SK-N-SH treated with all-trans-retinoic acid at 6 μM for 48 hours (cell line): Measurements from ENCODE around the gene CDK14.

Experiments
- ARNTL ChIP-seq: fragments of 450-650 bp; formaldehyde crosslinking; IDR thresholded peaks from 2 replicates; pipeline ENCODE4 v1.5.0; 2020; ENCODE audit warnings: low read depth, mild to moderate bottlenecking, moderate library complexity, borderline replicate concordance
- GLIS3 ChIP-seq: fragments of 250-450 bp; sonication (Bioruptor Pico); IDR thresholded peaks from 2 replicates; pipeline ENCODE4 v1.5.0; 2020; ENCODE audit warnings: mild to moderate bottlenecking, moderate library complexity
- SNAI2 ChIP-seq: fragments of 250-450 bp; sonication (Bioruptor Pico); IDR thresholded peaks from 2 replicates; pipeline ENCODE4 v1.5.0; 2020; ENCODE audit warnings: mild to moderate bottlenecking, moderate library complexity
- TF ChIP-seq, protein P1 (sequence below): fragments of 250-450 bp; sonication (Bioruptor Pico); IDR thresholded peaks from 2 replicates; pipeline ENCODE4 v1.5.1; 2020; ENCODE audit warnings: low read depth, mild to moderate bottlenecking, moderate library complexity

DNA sequence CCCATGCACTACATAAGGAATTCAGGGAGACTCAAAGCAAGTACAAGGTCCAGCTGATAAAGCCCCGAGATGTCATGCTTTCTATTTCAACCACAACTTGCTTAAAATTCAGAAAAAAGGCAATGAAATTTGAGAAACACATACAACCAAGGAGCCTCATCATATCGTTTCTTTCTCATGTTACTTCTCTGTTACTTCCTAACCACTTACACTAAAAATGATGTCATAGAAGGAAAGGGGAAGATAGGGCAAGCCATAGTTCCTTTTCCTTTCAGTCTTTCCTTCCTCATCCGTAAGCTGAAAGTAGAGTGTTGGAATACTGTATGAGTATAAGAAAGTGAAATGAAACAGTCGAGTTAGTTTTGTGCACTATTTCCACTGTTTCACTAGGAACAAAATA, 27.9 kb upstream of the CDK14 start:
- no peak for TF ChIP-seq ARNTL
- TF ChIP-seq, protein P1, sequence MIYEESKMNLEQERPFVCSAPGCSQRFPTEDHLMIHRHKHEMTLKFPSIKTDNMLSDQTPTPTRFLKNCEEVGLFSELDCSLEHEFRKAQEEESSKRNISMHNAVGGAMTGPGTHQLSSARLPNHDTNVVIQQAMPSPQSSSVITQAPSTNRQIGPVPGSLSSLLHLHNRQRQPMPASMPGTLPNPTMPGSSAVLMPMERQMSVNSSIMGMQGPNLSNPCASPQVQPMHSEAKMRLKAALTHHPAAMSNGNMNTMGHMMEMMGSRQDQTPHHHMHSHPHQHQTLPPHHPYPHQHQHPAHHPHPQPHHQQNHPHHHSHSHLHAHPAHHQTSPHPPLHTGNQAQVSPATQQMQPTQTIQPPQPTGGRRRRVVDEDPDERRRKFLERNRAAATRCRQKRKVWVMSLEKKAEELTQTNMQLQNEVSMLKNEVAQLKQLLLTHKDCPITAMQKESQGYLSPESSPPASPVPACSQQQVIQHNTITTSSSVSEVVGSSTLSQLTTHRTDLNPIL (CRISPR knock-in tag), result no peak
- no peak for TF ChIP-seq SNAI2
- TF ChIP-seq GLIS3 (CRISPR knock-in tag), result no peak
